MCF 10A (cell line): ENCODE measurements around the gene ADGRG4. TPM values are rescaled to one million over a fixed set of nuclear protein-coding genes. Genes with fewer than 3 reads are reported as not detected.

Experiments used
- BruUV-seq: library from RNA; stranded (reverse); fragments of 400-500 nt; replicated peaks from 2 replicates; lab custom pipeline; 2021; lab: Mats Ljungman, UMichigan
- CTCF ChIA-PET: fragments of 300-600 bp; sonication (Branson Sonifier 250); formaldehyde crosslinking; extraction: SDS; loops from one replicate; lab custom pipeline; 2021; ENCODE audit warnings: antibody characterized with exemption, inconsistent platforms; lab: Yijun Ruan, JAX
- POLR2A ChIA-PET: fragments of 300-600, 350-650 bp; sonication (Branson Sonifier 250); formaldehyde crosslinking; extraction: SDS; loops from one replicate; lab custom pipeline; 2020; ENCODE audit warnings: antibody characterized with exemption, inconsistent platforms; lab: Yijun Ruan, JAX
- DNase-seq: peaks from one replicate; pipeline ENCODE4 v3.0.0-alpha.2; 2018; ENCODE audit not compliant: unreplicated experiment
- H3K27ac Mint-ChIP-seq: one replicate; pipeline ENCODE4 v1.8.0; 2022; ENCODE audit warnings: mild to moderate bottlenecking, low read depth, mixed read lengths; ENCODE audit not compliant: unreplicated experiment
- H3K27me3 Mint-ChIP-seq: one replicate; pipeline ENCODE4 v1.8.0; 2022; ENCODE audit warnings: mixed read lengths; ENCODE audit not compliant: insufficient read depth, unreplicated experiment
- H3K36me3 Mint-ChIP-seq: one replicate; pipeline ENCODE4 v1.8.0; 2022; ENCODE audit warnings: mild to moderate bottlenecking, moderate library complexity, mixed read lengths; ENCODE audit not compliant: insufficient read depth, unreplicated experiment
- H3K4me1 Mint-ChIP-seq: one replicate; pipeline ENCODE4 v1.8.0; 2022; ENCODE audit warnings: mixed read lengths; ENCODE audit not compliant: insufficient read depth, unreplicated experiment
- H3K4me3 Mint-ChIP-seq: one replicate; pipeline ENCODE4 v1.8.0; 2022; ENCODE audit warnings: mild to moderate bottlenecking, moderate library complexity, mixed read lengths; ENCODE audit not compliant: unreplicated experiment
- H3K9me3 Mint-ChIP-seq: one replicate; pipeline ENCODE4 v1.8.0; 2022; ENCODE audit warnings: mixed read lengths; ENCODE audit not compliant: unreplicated experiment
- CTCF ChIP-seq: fragments of 200-600 bp; IDR thresholded peaks from one replicate; pipeline ENCODE4 v1.8.0; 2022; ENCODE audit warnings: antibody characterized with exemption, mild to moderate bottlenecking; ENCODE audit not compliant: unreplicated experiment
- intact Hi-C: fragments of 100-400 bp; cut with micrococcal nuclease; formaldehyde crosslinking; loops from 2 replicates; pipeline ENCODE4 v1.14.1; 2022
- total RNA-seq: library from RNA; stranded (reverse); gene quantifications from 2 replicates; pipeline ENCODE4 v1.2.3, GENCODE V29; 2022

Gene ADGRG4
- total RNA-seq, 1 experiment from 2014 or later: not detected

GRCh38 chrX:136452614-136453013, 151.9 kb downstream of the ADGRG4 start:
- DNase-seq: no peak
- H3K4me3 Mint-ChIP-seq: no peak overlapping the region
- intact Hi-C loops: no loop called here
- H3K27ac Mint-ChIP-seq: no peak overlapping the region
- no TSS peak for BruUV-seq
- H3K9me3 Mint-ChIP-seq: no peaks in the 10 kb centered on the region
- ChIA-PET CTCF (interaction anchor here (0.7 kb wide), 1 partner anchor 84 kb away, joined by 3 read pairs; no protein-coding TSS in a partner anchor), POLR2A (no interaction called here)
- peaks cover 19% of the 10 kb centered on the region for H3K27me3 Mint-ChIP-seq
- no peaks in the 10 kb centered on the region for H3K36me3 Mint-ChIP-seq
- no peak for TF ChIP-seq CTCF
- no peaks in the 10 kb centered on the region for H3K4me1 Mint-ChIP-seq

GRCh38 chrX:136453114-136453513, 152.4 kb downstream of the ADGRG4 start:
- peaks cover 19% of the 10 kb centered on the region for H3K27me3 Mint-ChIP-seq
- intact Hi-C loops: no loop called here
- DNase-seq: no peak
- BruUV-seq: no TSS peak
- H3K4me3 Mint-ChIP-seq: no peak overlapping the region
- no peak overlapping the region for H3K27ac Mint-ChIP-seq
- H3K9me3 Mint-ChIP-seq: no peaks in the 10 kb centered on the region
- ChIA-PET CTCF (interaction anchor here (0.6 kb wide), 1 partner anchor 1074 kb away, joined by 3 read pairs; no protein-coding TSS in a partner anchor), POLR2A (no interaction called here)
- H3K4me1 Mint-ChIP-seq: no peaks in the 10 kb centered on the region
- no peaks in the 10 kb centered on the region for H3K36me3 Mint-ChIP-seq
- no peak for TF ChIP-seq CTCF

- no TSS peak for BruUV-seq
- H3K27ac Mint-ChIP-seq: no peak overlapping the region
- peaks cover 19% of the 10 kb centered on the region for H3K27me3 Mint-ChIP-seq
- no peaks in the 10 kb centered on the region for H3K4me1 Mint-ChIP-seq
- DNase-seq: no peak
- H3K36me3 Mint-ChIP-seq: no peaks in the 10 kb centered on the region
- H3K9me3 Mint-ChIP-seq: no peaks in the 10 kb centered on the region
- no peak for TF ChIP-seq CTCF
- POLR2A ChIA-PET: no interaction called here
- intact Hi-C loops: no loop called here
- no peak overlapping the region for H3K4me3 Mint-ChIP-seq
- CTCF ChIA-PET: interaction anchor here (1.5 kb wide), 1 partner anchor 425 kb away, joined by 5 read pairs; no protein-coding TSS in a partner anchor
Observed at GRCh38 chrX:136453771-136454170, 153.0 kb downstream of the ADGRG4 start.

GRCh38 chrX:136456133-136456532, 155.4 kb downstream of the ADGRG4 start:
- intact Hi-C loops: no loop called here
- ChIA-PET POLR2A (no interaction called here), CTCF (interaction anchor here (0.7 kb wide), 1 partner anchor 30 kb away, joined by 4 read pairs; no protein-coding TSS in a partner anchor)
- Mint-ChIP-seq H3K4me3 (no peak overlapping the region), H3K27ac (no peak overlapping the region), H3K4me1 (no peaks in the 10 kb centered on the region), H3K9me3 (no peaks in the 10 kb centered on the region), H3K36me3 (no peaks in the 10 kb centered on the region), H3K27me3 (peaks cover 19% of the 10 kb centered on the region)
- DNase-seq: no peak
- no peak for TF ChIP-seq CTCF
- BruUV-seq: no TSS peak
